IMR-90 (cell line): ENCODE data around the gene C16orf74. TPM values are rescaled to one million over a fixed set of nuclear protein-coding genes. Genes with fewer than 3 reads are reported as not detected.

Experiments used
- ATAC-seq: fragments of 200-7000 bp; cut with Tn5 transposase; 2 replicates; pipeline ENCODE4 v1.9.1; 2020; ENCODE audit warnings: low read depth, mild to moderate bottlenecking, moderate library complexity
- BruUV-seq: library from RNA; stranded (reverse); fragments of 400-500 nt; replicated peaks from 2 replicates; lab custom pipeline; 2021; lab: Mats Ljungman, UMichigan
- CTCF ChIA-PET: fragments of 300-600 bp; formaldehyde crosslinking; extraction: SDS; loops from one replicate; lab custom pipeline; 2021; ENCODE audit warnings: antibody characterized with exemption; lab: Yijun Ruan, JAX
- POLR2A ChIA-PET: fragments of 300-600 bp; sonication (Branson Sonifier 250); formaldehyde crosslinking; loops from one replicate; lab custom pipeline; 2022; ENCODE audit warnings: antibody characterized with exemption; ENCODE audit not compliant: unreplicated experiment; lab: Charles Lee
- DNase-seq: peaks from one replicate; pipeline ENCODE4 v3.0.0; 2013
- H2AFZ ChIP-seq: replicated peaks from 2 replicates; pipeline ENCODE3; 2013; ENCODE audit warnings: low read length, mild to moderate bottlenecking; ENCODE audit not compliant: poor library complexity
- H2AK5ac ChIP-seq: 2 replicates; pipeline ENCODE4 v1.6.1; 2013; ENCODE audit warnings: low read depth, low read length, inconsistent platforms
- H2AK9ac ChIP-seq: replicated peaks from 2 replicates; pipeline ENCODE3; 2013; ENCODE audit warnings: mild to moderate bottlenecking, low read depth, low read length, moderate library complexity; ENCODE audit not compliant: poor library complexity
- H2BK120ac ChIP-seq: 2 replicates; pipeline ENCODE4 v1.6.1; 2013; ENCODE audit warnings: low read depth, low read length, inconsistent platforms
- H2BK15ac ChIP-seq: 3 replicates; pipeline ENCODE4 v1.6.1; 2013; ENCODE audit warnings: low read depth, low read length, inconsistent platforms
- H2BK20ac ChIP-seq: 2 replicates; pipeline ENCODE4 v1.6.1; 2013; ENCODE audit warnings: low read depth, mild to moderate bottlenecking, inconsistent platforms, low read length, moderate library complexity
- H2BK5ac ChIP-seq: 2 replicates; pipeline ENCODE4 v1.6.1; 2013; ENCODE audit warnings: mild to moderate bottlenecking, low read depth, low read length, inconsistent platforms; ENCODE audit not compliant: poor library complexity, severe bottlenecking
- H3K14ac ChIP-seq: replicated peaks from 2 replicates; pipeline ENCODE4 v1.6.1; 2013; ENCODE audit warnings: low read depth, low read length, inconsistent platforms
- H3K18ac ChIP-seq: 2 replicates; pipeline ENCODE4 v1.6.1; 2013; ENCODE audit warnings: low read depth, low read length, control low read depth
- H3K23ac ChIP-seq: 2 replicates; pipeline ENCODE4 v1.6.1; 2013; ENCODE audit warnings: low read depth, low read length, inconsistent platforms
- H3K27ac ChIP-seq: 2 replicates; pipeline ENCODE4 v1.5.1; 2013; ENCODE audit warnings: mild to moderate bottlenecking, control low read depth, low read length; ENCODE audit not compliant: insufficient read depth
- H3K27me3 ChIP-seq: 2 replicates; pipeline ENCODE4 v1.6.1; 2013; ENCODE audit warnings: low read length; ENCODE audit not compliant: control insufficient read depth, insufficient read depth
- H3K36me3 ChIP-seq: 2 replicates; pipeline ENCODE4 v1.6.1; 2013; ENCODE audit warnings: low read length, mixed read lengths; ENCODE audit not compliant: control insufficient read depth, insufficient read depth
- H3K4ac ChIP-seq: 2 replicates; pipeline ENCODE4 v1.6.1; 2013; ENCODE audit warnings: low read depth, low read length, inconsistent platforms
- H3K4me1 ChIP-seq: 2 replicates; pipeline ENCODE4 v1.6.1; 2013; ENCODE audit warnings: low read length, mixed read lengths; ENCODE audit not compliant: control insufficient read depth, insufficient read depth
- H3K4me2 ChIP-seq: 2 replicates; pipeline ENCODE4 v1.6.1; 2013; ENCODE audit warnings: low read depth, mild to moderate bottlenecking, control low read depth, low read length, moderate library complexity
- H3K4me3 ChIP-seq: 2 replicates; pipeline ENCODE4 v1.5.1; 2013; ENCODE audit warnings: low read depth, mild to moderate bottlenecking, control low read depth, low read length, moderate library complexity; ENCODE audit not compliant: insufficient read depth
- H3K56ac ChIP-seq: 2 replicates; pipeline ENCODE4 v1.6.1; 2013; ENCODE audit warnings: low read length, inconsistent platforms; ENCODE audit not compliant: insufficient read depth; ENCODE audit errors: extremely low read depth
- H3K79me1 ChIP-seq, 2 experiments: 2 replicates each; pipeline ENCODE4 v1.6.1; 2013; ENCODE audit warnings: low read length in 2 of 2, inconsistent platforms in 1 of 2, low read depth in 1 of 2
- H3K9ac ChIP-seq: 2 replicates; pipeline ENCODE4 v1.6.1; 2013; ENCODE audit warnings: low read depth, low read length, control low read depth
- H3K9me1 ChIP-seq: 2 replicates; pipeline ENCODE4 v1.6.1; 2013; ENCODE audit warnings: low read length, inconsistent platforms; ENCODE audit not compliant: insufficient read depth
- H3K9me3 ChIP-seq: 2 replicates; pipeline ENCODE4 v1.6.1; 2013; ENCODE audit warnings: low read length; ENCODE audit not compliant: control insufficient read depth, insufficient read depth
- H4K20me1 ChIP-seq: 2 replicates; pipeline ENCODE4 v1.6.1; 2013; ENCODE audit warnings: low read length, inconsistent platforms; ENCODE audit not compliant: insufficient read depth
- H4K5ac ChIP-seq: 2 replicates; pipeline ENCODE4 v1.6.1; 2013; ENCODE audit warnings: mild to moderate bottlenecking, low read depth, low read length, control low read depth
- H4K8ac ChIP-seq, 2 experiments: 2 replicates each; pipeline ENCODE4 v1.6.1; 2013; ENCODE audit warnings: low read depth in 2 of 2, low read length in 2 of 2, control low read depth in 1 of 2, inconsistent platforms in 1 of 2
- H4K91ac ChIP-seq: 2 replicates; pipeline ENCODE4 v1.6.1; 2013; ENCODE audit warnings: low read depth, low read length, inconsistent platforms; ENCODE audit not compliant: insufficient read depth
- BHLHE40 ChIP-seq: fragments of 150-350 bp; IDR thresholded peaks from 2 replicates; pipeline ENCODE4 v1.6.1; 2016; ENCODE audit warnings: mild to moderate bottlenecking, low read depth, low read length
- CEBPB ChIP-seq: IDR thresholded peaks from 2 replicates; pipeline ENCODE4 v1.6.1; 2012; ENCODE audit warnings: low read depth, low read length, improper control_type of control experiment
- CHD1 ChIP-seq: IDR thresholded peaks from 2 replicates; pipeline ENCODE4 v1.6.1; 2012; ENCODE audit warnings: low read depth, low read length, improper control_type of control experiment
- CTCF ChIP-seq: conservative IDR thresholded peaks from 2 replicates; pipeline ENCODE4 v1.5.1; 2012; ENCODE audit warnings: mild to moderate bottlenecking, low read depth, low read length, improper control_type of control experiment
- ELK1 ChIP-seq: fragments of 150-350 bp; IDR thresholded peaks from 2 replicates; pipeline ENCODE4 v1.6.1; 2016; ENCODE audit warnings: low read depth, mild to moderate bottlenecking, low read length, moderate library complexity, borderline replicate concordance
- FOS ChIP-seq: fragments of 150-350 bp; IDR thresholded peaks from 2 replicates; pipeline ENCODE4 v1.6.1; 2016; ENCODE audit warnings: low read depth, low read length
- MAFK ChIP-seq: IDR thresholded peaks from 2 replicates; pipeline ENCODE4 v1.6.1; 2012; ENCODE audit warnings: low read depth, low read length, improper control_type of control experiment
- MAZ ChIP-seq: IDR thresholded peaks from 2 replicates; pipeline ENCODE4 v1.6.1; 2012; ENCODE audit warnings: low read depth, mild to moderate bottlenecking, low read length, improper control_type of control experiment, moderate library complexity, borderline replicate concordance
- MXI1 ChIP-seq: IDR thresholded peaks from 2 replicates; pipeline ENCODE4 v1.6.1; 2012; ENCODE audit warnings: low read depth, mild to moderate bottlenecking, low read length, moderate library complexity, borderline replicate concordance
- NFE2L2 ChIP-seq: fragments of 150-350 bp; IDR thresholded peaks from 2 replicates; pipeline ENCODE4 v1.6.1; 2016; ENCODE audit warnings: low read depth, mild to moderate bottlenecking, low read length
- POLR2A ChIP-seq: IDR thresholded peaks from 2 replicates; pipeline ENCODE4 v1.6.1; 2012; ENCODE audit warnings: mild to moderate bottlenecking, low read depth, low read length
- RAD21 ChIP-seq: IDR thresholded peaks from 2 replicates; pipeline ENCODE4 v1.6.1; 2012; ENCODE audit warnings: low read length, improper control_type of control experiment
- RCOR1 ChIP-seq: IDR thresholded peaks from 2 replicates; pipeline ENCODE4 v1.6.1; 2012; ENCODE audit warnings: mild to moderate bottlenecking, low read length, improper control_type of control experiment; ENCODE audit not compliant: insufficient replicate concordance
- RFX5 ChIP-seq: IDR thresholded peaks from 2 replicates; pipeline ENCODE4 v1.8.0; 2012; ENCODE audit warnings: low read depth, mild to moderate bottlenecking, low read length, moderate library complexity
- SMC3 ChIP-seq: fragments of 150-350 bp; IDR thresholded peaks from 2 replicates; pipeline ENCODE4 v1.6.1; 2016; ENCODE audit warnings: low read depth, mild to moderate bottlenecking, antibody characterized with exemption, low read length, moderate library complexity
- USF2 ChIP-seq: fragments of 150-350 bp; IDR thresholded peaks from 2 replicates; pipeline ENCODE4 v1.6.1; 2017; ENCODE audit warnings: mild to moderate bottlenecking, antibody characterized with exemption, low read length, low read depth
- WGBS, 2 experiments: methylation state at CpG; one replicate each; pipeline versions ENCODE4 v1.1.5 to v1.1.7; 2013; ENCODE audit warnings: missing lambda C conversion rate in 2 of 2; ENCODE audit not compliant: insufficient read length in 1 of 2; ENCODE audit errors: extremely low coverage in 2 of 2; 5-methylcytosine and 5-hydroxymethylcytosine counted together
- dilution Hi-C: fragments of 300-500 bp; cut with HindIII; formaldehyde crosslinking; loops from one replicate; pipeline ENCODE4 v1.14.3; 2018; ENCODE audit warnings: low sequenced_read_pairs; ENCODE audit not compliant: unreplicated experiment
- in situ Hi-C: fragments of 300-500 bp; cut with MboI; formaldehyde crosslinking; loops from 3 replicates; pipeline ENCODE4 v1.14.3; 2019; ENCODE audit warnings: low sequenced_read_pairs, inconsistent platforms, mixed read lengths
- intact Hi-C: fragments of 100-400 bp; cut with micrococcal nuclease; formaldehyde crosslinking; loops from 2 replicates; pipeline ENCODE4 v1.10.0; 2022
- polyA plus RNA-seq, 3 experiments: library from polyadenylated mRNA; depleted of rRNA; stranded (reverse); fragments of >200 nt; gene quantifications; 2 replicates each; pipeline ENCODE4 v1.2.3, GENCODE V29; 2012; ENCODE audit warnings: low replicate concordance in 1 of 3
- total RNA-seq: library from RNA; depleted of rRNA; stranded (reverse); fragments of >200 nt; gene quantifications from 2 replicates; pipeline ENCODE4 v1.2.3, GENCODE V29; 2012

C16orf74 gene
- total and polyA plus RNA-seq, 2 of the 4 experiments (the other 2 are of a cell fraction) = 4.5 to 12.2 TPM

- CTCF ChIA-PET = no interaction called here
- no peak for ATAC-seq
- DNase-seq = no peak
- Histone ChIP-seq H3K9me3 (no peaks in the 10 kb centered on the region), H3K9me1 (peaks cover 8% of the 10 kb centered on the region), H2BK15ac (no peak overlapping the region), H2AK5ac (no peak overlapping the region), H2BK20ac (no peak overlapping the region), H4K91ac (no peak overlapping the region), H3K4me2 (no peak overlapping the region), H3K9ac (no peak overlapping the region), H3K27ac (no peak overlapping the region), H3K4me3 (no peak overlapping the region), H3K79me1 (no peaks in the 10 kb centered on the region; a peak in 1 of 4 replicates), H4K5ac (no peak overlapping the region), H3K36me3 (no peaks in the 10 kb centered on the region), H2BK5ac (no peak overlapping the region), H2AK9ac (no peak overlapping the region), H2AFZ (no peak overlapping the region), H3K56ac (no peak overlapping the region), H3K4me1 (peaks cover 7% of the 10 kb centered on the region), H3K14ac (no peak overlapping the region), H3K27me3 (no peaks in the 10 kb centered on the region; the same call in 1 of the 2 replicates), H3K23ac (no peak overlapping the region), H2BK120ac (no peak overlapping the region), H3K18ac (no peak overlapping the region), H4K20me1 (peaks cover 7% of the 10 kb centered on the region; the same call in 1 of the 2 replicates), H4K8ac (no peak overlapping the region), H3K4ac (no peak overlapping the region)
- POLR2A ChIA-PET = no interaction called here
- no peak for TF ChIP-seq CTCF
- no peak for TF ChIP-seq NFE2L2
- TF ChIP-seq SMC3 = no peak
- TF ChIP-seq MAFK = no peak
- TF ChIP-seq RFX5 = no peak
- TF ChIP-seq CHD1 = no peak
- TF ChIP-seq RAD21 = no peak
- TF ChIP-seq USF2 = no peak
- TF ChIP-seq BHLHE40 = no peak
- TF ChIP-seq ELK1 = no peak
- no peak for TF ChIP-seq MAZ
- TF ChIP-seq POLR2A = no peak
- TF ChIP-seq RCOR1 = no peak
- no peak for TF ChIP-seq FOS
- no peak for TF ChIP-seq MXI1
- no peak for TF ChIP-seq CEBPB
- in situ Hi-C loops (no loop called here), intact Hi-C loops (no loop called here), dilution Hi-C loops (no loop called here)
- BruUV-seq = no TSS peak
- WGBS, 2 experiments = 85% methylated on average over 4 of the region's 6 CpGs; no CpG with 5 or more reads in 1 of the 2 experiments
Measured at GRCh38 chr16:85761861-85762260, 11.0 kb upstream of the C16orf74 start.
